Hepatocyte (in vitro differentiated cells): ENCODE results near the gene MARK1.

ENCODE experiments used
- EZH2phosphoT487 ChIP-seq: fragments of 200-600 bp; sonication (generic); IDR thresholded peaks from one replicate; pipeline ENCODE4 v1.6.1; 2018; ENCODE audit warnings: antibody characterized with exemption, mild to moderate bottlenecking, low read depth, moderate library complexity; ENCODE audit not compliant: unreplicated experiment, severe bottlenecking
- TF ChIP-seq, protein P1 (sequence below): fragments of 200-600 bp; sonication (generic); IDR thresholded peaks from 2 replicates; pipeline ENCODE4 v1.5.1; 2016; ENCODE audit warnings: antibody characterized with exemption, mild to moderate bottlenecking; ENCODE audit not compliant: poor library complexity

DNA sequence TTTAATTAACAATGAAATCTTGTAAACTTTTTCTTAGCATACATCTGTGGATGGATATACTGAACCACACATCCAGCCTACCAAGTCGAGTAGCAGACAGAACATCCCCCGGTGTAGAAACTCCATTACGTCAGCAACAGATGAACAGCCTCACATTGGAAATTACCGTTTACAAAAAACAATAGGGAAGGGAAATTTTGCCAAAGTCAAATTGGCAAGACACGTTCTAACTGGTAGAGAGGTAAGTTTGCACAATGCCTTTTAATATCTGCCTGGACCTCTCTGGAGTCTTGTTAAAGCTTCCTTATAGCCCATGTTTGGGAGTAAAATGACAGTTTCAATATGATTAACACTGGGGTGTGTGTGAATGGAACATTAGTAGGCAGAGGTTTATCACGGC, 51.4 kb downstream of the MARK1 start:
- TF ChIP-seq, protein P1, sequence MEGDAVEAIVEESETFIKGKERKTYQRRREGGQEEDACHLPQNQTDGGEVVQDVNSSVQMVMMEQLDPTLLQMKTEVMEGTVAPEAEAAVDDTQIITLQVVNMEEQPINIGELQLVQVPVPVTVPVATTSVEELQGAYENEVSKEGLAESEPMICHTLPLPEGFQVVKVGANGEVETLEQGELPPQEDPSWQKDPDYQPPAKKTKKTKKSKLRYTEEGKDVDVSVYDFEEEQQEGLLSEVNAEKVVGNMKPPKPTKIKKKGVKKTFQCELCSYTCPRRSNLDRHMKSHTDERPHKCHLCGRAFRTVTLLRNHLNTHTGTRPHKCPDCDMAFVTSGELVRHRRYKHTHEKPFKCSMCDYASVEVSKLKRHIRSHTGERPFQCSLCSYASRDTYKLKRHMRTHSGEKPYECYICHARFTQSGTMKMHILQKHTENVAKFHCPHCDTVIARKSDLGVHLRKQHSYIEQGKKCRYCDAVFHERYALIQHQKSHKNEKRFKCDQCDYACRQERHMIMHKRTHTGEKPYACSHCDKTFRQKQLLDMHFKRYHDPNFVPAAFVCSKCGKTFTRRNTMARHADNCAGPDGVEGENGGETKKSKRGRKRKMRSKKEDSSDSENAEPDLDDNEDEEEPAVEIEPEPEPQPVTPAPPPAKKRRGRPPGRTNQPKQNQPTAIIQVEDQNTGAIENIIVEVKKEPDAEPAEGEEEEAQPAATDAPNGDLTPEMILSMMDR: no peak
- no peak for TF ChIP-seq EZH2phosphoT487
